Measurements from ENCODE around the gene PPP1R14C.
"Not testable (repeated sequence)": the region's sequence is repeated elsewhere in the genome, so short reads cannot be mapped to it uniquely, and the experiment has no call there.

- not testable (repeated sequence) for TF ChIP-seq MAX (IDR thresholded peaks at IDR 0.05); CTCF (IDR thresholded peaks at IDR 0.05); JUN (IDR thresholded peaks at IDR 0.05); BCL3 (IDR thresholded peaks at IDR 0.05); MAZ (IDR thresholded peaks at IDR 0.05; ENCODE audit: borderline replicate concordance, low read depth, low read length); HOXA7 (CRISPR knock-in tag; IDR thresholded peaks at IDR 0.05); RAD21 (conservative IDR thresholded peaks at IDR 0.05 in 1 of 2, IDR thresholded peaks at IDR 0.05 in 1 of 2); RFX5 (IDR thresholded peaks at IDR 0.05); CBX2 (IDR thresholded peaks at IDR 0.05; ENCODE audit: borderline replicate concordance, low read depth)
Measured at GRCh38 chr6:150179907-150180424, 37.1 kb downstream of the PPP1R14C start.
